ENCODE data around the gene ERVH48-1. TPM values are rescaled to one million over a fixed set of nuclear protein-coding genes. Genes with fewer than 3 reads are reported as not detected.
"Not testable (repeated sequence)": the region's sequence is repeated elsewhere in the genome, so short reads cannot be mapped to it uniquely, and the experiment has no call there.

The ERVH48-1 gene
- total and polyA plus RNA-seq, 3 donors from 2014 or later, result 0.24 to 0.47 (median 0.25) TPM

- Histone ChIP-seq H3K27me3 (no peaks in the 10 kb centered on the region), H3K9me3 (no peaks in the 10 kb centered on the region), H3K4me1 (peaks cover 5% of the 10 kb centered on the region), H3K27ac (no peak overlapping the region), H3K4me3 (no peak overlapping the region), H3K36me3 (ENCODE audit: low read depth, missing control alignments) (no peaks in the 10 kb centered on the region)
- no peak for TF ChIP-seq CTCF (IDR thresholded peaks at IDR 0.05)
- no peak for TF ChIP-seq POLR2A (IDR thresholded peaks at IDR 0.05)
- no peak for DNase-seq
- intact Hi-C loops (cut with DNase I; ENCODE audit: low total_unique reads), result no loop called here
- 79 to 90% methylated on average over 6 of the region's 6 CpGs for WGBS, 2 donors
Observed at GRCh38 chr21:42942244-42942643, 16.8 kb upstream of the ERVH48-1 start.

GRCh38 chr21:42941696-42942085 lies 16.3 kb upstream of the ERVH48-1 start:
- Histone ChIP-seq H3K27ac (no peak overlapping the region), H3K36me3 (ENCODE audit: low read depth, missing control alignments) (no peaks in the 10 kb centered on the region), H3K4me1 (peaks cover 5% of the 10 kb centered on the region), H3K4me3 (no peak overlapping the region), H3K27me3 (no peaks in the 10 kb centered on the region), H3K9me3 (no peaks in the 10 kb centered on the region)
- 91% methylated on average over 6 of the region's 6 CpGs for whole genome bisulfite sequencing, 2 donors
- intact Hi-C loops (cut with DNase I; ENCODE audit: low total_unique reads), result no loop called here
- TF ChIP-seq POLR2A (IDR thresholded peaks at IDR 0.05) (no peak), CTCF (IDR thresholded peaks at IDR 0.05) (no peak)
- no peak for DNase-seq

GRCh38 chr21:42939582-42940413 lies 14.4 kb upstream of the ERVH48-1 start:
- no peaks in the 10 kb centered on the region for H3K9me3 ChIP-seq
- no peak overlapping the region for H3K4me3 ChIP-seq
- WGBS, 2 donors, result 40 to 47% methylated on average over 16 of the region's 16 CpGs
- no peaks in the 10 kb centered on the region for H3K27me3 ChIP-seq
- no peaks in the 10 kb centered on the region for H3K36me3 ChIP-seq (ENCODE audit: low read depth, missing control alignments)
- peak overlapping the region in 1 of 2 donors; percentile 83 for H3K27ac ChIP-seq
- peak; percentile 78 for DNase-seq
- H3K4me1 ChIP-seq, result peaks cover 5% of the 10 kb centered on the region
- TF ChIP-seq CTCF (IDR thresholded peaks at IDR 0.05), result no peak
- no peak for TF ChIP-seq POLR2A (IDR thresholded peaks at IDR 0.05)
- intact Hi-C loops (cut with DNase I; ENCODE audit: low total_unique reads), result no loop called here

- H3K27me3 ChIP-seq; H3K9me3 ChIP-seq; H3K4me3 ChIP-seq; intact Hi-C loops (cut with DNase I; ENCODE audit: low total_unique reads); H3K36me3 ChIP-seq (ENCODE audit: low read depth, missing control alignments); H3K27ac ChIP-seq; DNase-seq; H3K4me1 ChIP-seq: not testable (repeated sequence)
- 89 to 96% methylated on average over 6 of the region's 6 CpGs for WGBS, 2 donors
Observed at GRCh38 chr21:42938606-42938995, 13.2 kb upstream of the ERVH48-1 start.

GRCh38 chr21:42937960-42938605 lies 12.7 kb upstream of the ERVH48-1 start:
- Histone ChIP-seq H3K4me1 (peaks cover 5% of the 10 kb centered on the region), H3K36me3 (ENCODE audit: low read depth, missing control alignments) (no peaks in the 10 kb centered on the region), H3K9me3 (no peaks in the 10 kb centered on the region), H3K4me3 (no peak overlapping the region), H3K27me3 (no peaks in the 10 kb centered on the region), H3K27ac (no peak overlapping the region)
- TF ChIP-seq POLR2A (IDR thresholded peaks at IDR 0.05), result no peak
- intact Hi-C loops (cut with DNase I; ENCODE audit: low total_unique reads), result no loop called here
- no peak for DNase-seq
- WGBS, 2 donors, result 89 to 90% methylated on average over 21 of the region's 21 CpGs

GRCh38 chr21:42937034-42937940 lies 11.9 kb upstream of the ERVH48-1 start:
- H3K36me3 ChIP-seq (ENCODE audit: low read depth, missing control alignments); intact Hi-C loops (cut with DNase I; ENCODE audit: low total_unique reads); DNase-seq; H3K9me3 ChIP-seq; H3K27me3 ChIP-seq; H3K4me1 ChIP-seq; H3K27ac ChIP-seq; H3K4me3 ChIP-seq: not testable (repeated sequence)
- WGBS, 2 donors, result 63 to 82% methylated on average over 16 of the region's 16 CpGs

GRCh38 chr21:42936360-42936759 lies 10.9 kb upstream of the ERVH48-1 start:
- H3K4me1 ChIP-seq; H3K4me3 ChIP-seq; H3K27ac ChIP-seq; H3K9me3 ChIP-seq; H3K36me3 ChIP-seq (ENCODE audit: low read depth, missing control alignments); DNase-seq; intact Hi-C loops (cut with DNase I; ENCODE audit: low total_unique reads); H3K27me3 ChIP-seq: not testable (repeated sequence)
- 57 to 77% methylated on average over 3 to 5 of the region's 5 CpGs for WGBS, 2 donors

GRCh38 chr21:42933973-42934372 lies 8.5 kb upstream of the ERVH48-1 start:
- H3K27me3 ChIP-seq; H3K4me1 ChIP-seq; H3K4me3 ChIP-seq; intact Hi-C loops (cut with DNase I; ENCODE audit: low total_unique reads); H3K36me3 ChIP-seq (ENCODE audit: low read depth, missing control alignments); H3K9me3 ChIP-seq; H3K27ac ChIP-seq; DNase-seq: not testable (repeated sequence)
- WGBS, 2 donors, result 93% methylated on average over 12 of the region's 12 CpGs

All from testis (tissue), 3 donors.